HCEC 1CT (cell line): ENCODE measurements around the gene CHCHD4.
A peak's percentile ranks its signal among the peaks of the same experiment; 100 is the strongest.
"Not testable (repeated sequence)": the region's sequence is repeated elsewhere in the genome, so short reads cannot be mapped to it uniquely, and the experiment has no call there.

Experiments
- DNase-seq: peaks from one replicate; pipeline ENCODE4 v3.0.0-alpha.2; 2017

CHCHD4 gene

GRCh38 chr3:14133876-14134275 is 9.2 kb upstream of the CHCHD4 start:
- DNase-seq: no peak

GRCh38 chr3:14133188-14133800 is 8.6 kb upstream of the CHCHD4 start:
- DNase-seq: no peak

GRCh38 chr3:14132689-14133088 is 8.0 kb upstream of the CHCHD4 start:
- DNase-seq: no peak

GRCh38 chr3:14132120-14132519 is 7.5 kb upstream of the CHCHD4 start:
- no peak for DNase-seq

GRCh38 chr3:14131134-14131533 is 6.5 kb upstream of the CHCHD4 start:
- no peak for DNase-seq

GRCh38 chr3:14130707-14131106 is 6.0 kb upstream of the CHCHD4 start:
- DNase-seq: no peak

GRCh38 chr3:14130230-14130629 is 5.6 kb upstream of the CHCHD4 start:
- DNase-seq: no peak

- DNase-seq: no peak
Observed at GRCh38 chr3:14129296-14129695, 4.6 kb upstream of the CHCHD4 start.

- DNase-seq: no peak
Observed at GRCh38 chr3:14128724-14129123, 4.1 kb upstream of the CHCHD4 start.

- DNase-seq: no peak
Observed at GRCh38 chr3:14127516-14128161, 3.0 kb upstream of the CHCHD4 start.

GRCh38 chr3:14126887-14127505 is 2.3 kb upstream of the CHCHD4 start:
- no peak for DNase-seq

- no peak for DNase-seq
Observed at GRCh38 chr3:14126017-14126886, 1.6 kb upstream of the CHCHD4 start.

GRCh38 chr3:14125193-14126016 is 735 bp upstream of the CHCHD4 start:
- peak; percentile 91 for DNase-seq

GRCh38 chr3:14124223-14124614 is 451 bp downstream of the CHCHD4 start:
- peak; percentile 53 for DNase-seq

- no peak for DNase-seq
Observed at GRCh38 chr3:14123308-14124222, 1.1 kb downstream of the CHCHD4 start.

GRCh38 chr3:14122301-14122700 is 2.4 kb downstream of the CHCHD4 start:
- no peak for DNase-seq

- no peak for DNase-seq
Observed at GRCh38 chr3:14121859-14122258, 2.8 kb downstream of the CHCHD4 start.

GRCh38 chr3:14120921-14121448 is 3.7 kb downstream of the CHCHD4 start:
- not testable (repeated sequence) for DNase-seq

- DNase-seq: no peak
Observed at GRCh38 chr3:14120111-14120920, 4.4 kb downstream of the CHCHD4 start.

GRCh38 chr3:14119651-14120050 is 5.0 kb downstream of the CHCHD4 start:
- DNase-seq: no peak
